ENCODE results near the gene NEK4. TPM values are rescaled to one million over a fixed set of nuclear protein-coding genes. Genes with fewer than 3 reads are reported as not detected.
"Not testable (repeated sequence)": the region's sequence is repeated elsewhere in the genome, so short reads cannot be mapped to it uniquely, and the experiment has no call there.

Gene NEK4
- total RNA-seq, 1 donor from 2014 or later: 18.5 TPM

DNA sequence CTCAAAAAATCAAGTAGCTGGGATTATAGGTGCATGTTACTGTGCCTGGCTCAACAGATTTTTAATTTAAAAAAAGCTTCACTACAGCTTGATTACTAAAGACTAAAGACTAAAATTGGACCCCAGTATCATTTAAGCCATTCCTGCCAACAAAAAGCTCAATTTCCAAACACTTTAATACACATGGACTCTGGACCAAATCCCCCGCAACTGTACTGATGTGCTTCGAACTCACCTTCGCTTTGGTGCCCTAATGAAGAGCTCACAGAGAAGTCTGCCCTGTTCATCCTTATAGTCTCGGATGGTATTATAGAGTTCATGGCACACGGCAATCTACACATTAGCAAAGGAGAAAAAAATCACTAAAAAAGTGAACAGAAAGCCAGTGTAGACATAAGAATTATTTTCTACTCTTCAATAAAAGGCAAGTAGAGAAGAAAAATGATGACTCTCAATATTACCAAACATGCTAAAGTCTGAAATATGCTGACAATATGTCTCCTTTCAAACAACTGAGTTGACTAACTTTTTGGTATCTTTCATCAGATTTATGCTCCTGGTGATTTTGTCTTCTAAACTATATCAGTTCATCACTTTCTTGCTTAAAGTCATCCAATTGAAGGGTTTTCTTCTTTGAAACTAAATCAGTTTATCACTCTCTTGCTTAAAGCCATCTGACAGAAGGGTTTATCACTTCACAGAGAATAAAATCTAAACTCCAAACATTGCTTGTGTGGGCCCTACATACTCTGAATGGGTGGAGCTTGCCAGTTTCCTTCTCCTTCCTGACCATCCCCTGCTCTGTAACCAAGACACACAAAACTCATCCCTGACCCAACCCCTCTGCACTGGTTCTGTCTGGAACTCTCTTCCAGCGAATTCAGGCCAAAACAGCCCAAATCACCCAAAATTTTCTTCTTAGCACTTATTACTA lies 92.2 kb downstream of the NEK4 start:
- DNase-seq (ENCODE audit: low read depth): no peak
- Histone ChIP-seq H3K4me3 (ENCODE audit: low read depth, low read length) (no peak overlapping the region), H3K36me3 (ENCODE audit: control insufficient read depth, insufficient read depth, low read length) (peaks cover 5% of the 10 kb centered on the region), H3K27me3 (ENCODE audit: control insufficient read depth, insufficient read depth, low read length) (no peaks in the 10 kb centered on the region)
- TF ChIP-seq, protein P1, sequence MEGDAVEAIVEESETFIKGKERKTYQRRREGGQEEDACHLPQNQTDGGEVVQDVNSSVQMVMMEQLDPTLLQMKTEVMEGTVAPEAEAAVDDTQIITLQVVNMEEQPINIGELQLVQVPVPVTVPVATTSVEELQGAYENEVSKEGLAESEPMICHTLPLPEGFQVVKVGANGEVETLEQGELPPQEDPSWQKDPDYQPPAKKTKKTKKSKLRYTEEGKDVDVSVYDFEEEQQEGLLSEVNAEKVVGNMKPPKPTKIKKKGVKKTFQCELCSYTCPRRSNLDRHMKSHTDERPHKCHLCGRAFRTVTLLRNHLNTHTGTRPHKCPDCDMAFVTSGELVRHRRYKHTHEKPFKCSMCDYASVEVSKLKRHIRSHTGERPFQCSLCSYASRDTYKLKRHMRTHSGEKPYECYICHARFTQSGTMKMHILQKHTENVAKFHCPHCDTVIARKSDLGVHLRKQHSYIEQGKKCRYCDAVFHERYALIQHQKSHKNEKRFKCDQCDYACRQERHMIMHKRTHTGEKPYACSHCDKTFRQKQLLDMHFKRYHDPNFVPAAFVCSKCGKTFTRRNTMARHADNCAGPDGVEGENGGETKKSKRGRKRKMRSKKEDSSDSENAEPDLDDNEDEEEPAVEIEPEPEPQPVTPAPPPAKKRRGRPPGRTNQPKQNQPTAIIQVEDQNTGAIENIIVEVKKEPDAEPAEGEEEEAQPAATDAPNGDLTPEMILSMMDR (IDR thresholded peaks at IDR 0.05; ENCODE audit: insufficient read depth, low read length, poor library complexity, severe bottlenecking): no peak

DNA sequence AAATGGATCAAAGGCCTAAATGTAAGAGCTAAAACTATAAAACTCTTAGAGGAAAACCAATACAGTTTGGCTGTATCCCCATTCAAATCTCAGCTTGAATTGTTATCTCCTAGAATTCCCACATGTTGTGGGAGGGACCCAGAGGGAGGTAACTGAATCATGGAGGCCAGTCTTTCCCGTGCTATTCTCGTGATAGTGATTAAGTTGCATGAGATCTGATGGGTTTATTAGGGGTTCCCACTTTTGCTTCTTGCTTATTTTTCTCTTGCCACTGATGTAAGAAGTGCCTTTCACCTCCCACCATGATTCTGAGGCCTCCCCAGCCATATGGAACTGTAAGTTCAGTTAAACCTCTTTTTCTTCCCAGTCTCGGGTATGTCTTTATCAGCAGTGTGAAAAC lies 94.5 kb downstream of the NEK4 start:
- not testable (repeated sequence) for H3K36me3 ChIP-seq (ENCODE audit: control insufficient read depth, insufficient read depth, low read length); H3K27me3 ChIP-seq (ENCODE audit: control insufficient read depth, insufficient read depth, low read length); DNase-seq (ENCODE audit: low read depth); H3K4me3 ChIP-seq (ENCODE audit: low read depth, low read length)

DNA sequence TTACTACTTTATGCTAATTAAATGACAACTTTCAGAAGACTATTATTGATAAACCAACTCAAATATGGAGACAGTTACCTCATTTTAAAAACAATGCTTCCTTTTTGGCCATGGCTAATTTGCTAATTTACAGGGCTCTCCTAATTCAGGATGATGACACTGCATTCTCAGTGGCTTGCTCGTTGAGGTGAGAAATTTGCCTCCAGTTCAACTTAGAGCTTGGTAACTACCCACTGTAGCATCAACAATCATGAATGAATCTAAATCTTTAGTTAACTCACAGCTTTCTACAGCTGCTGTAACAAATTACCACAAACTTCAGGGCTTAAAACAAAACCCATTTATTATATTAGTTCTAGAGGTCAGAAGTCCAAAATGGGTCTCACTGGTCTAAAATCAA lies 99.1 kb downstream of the NEK4 start:
- no peak for DNase-seq (ENCODE audit: low read depth)

DNA sequence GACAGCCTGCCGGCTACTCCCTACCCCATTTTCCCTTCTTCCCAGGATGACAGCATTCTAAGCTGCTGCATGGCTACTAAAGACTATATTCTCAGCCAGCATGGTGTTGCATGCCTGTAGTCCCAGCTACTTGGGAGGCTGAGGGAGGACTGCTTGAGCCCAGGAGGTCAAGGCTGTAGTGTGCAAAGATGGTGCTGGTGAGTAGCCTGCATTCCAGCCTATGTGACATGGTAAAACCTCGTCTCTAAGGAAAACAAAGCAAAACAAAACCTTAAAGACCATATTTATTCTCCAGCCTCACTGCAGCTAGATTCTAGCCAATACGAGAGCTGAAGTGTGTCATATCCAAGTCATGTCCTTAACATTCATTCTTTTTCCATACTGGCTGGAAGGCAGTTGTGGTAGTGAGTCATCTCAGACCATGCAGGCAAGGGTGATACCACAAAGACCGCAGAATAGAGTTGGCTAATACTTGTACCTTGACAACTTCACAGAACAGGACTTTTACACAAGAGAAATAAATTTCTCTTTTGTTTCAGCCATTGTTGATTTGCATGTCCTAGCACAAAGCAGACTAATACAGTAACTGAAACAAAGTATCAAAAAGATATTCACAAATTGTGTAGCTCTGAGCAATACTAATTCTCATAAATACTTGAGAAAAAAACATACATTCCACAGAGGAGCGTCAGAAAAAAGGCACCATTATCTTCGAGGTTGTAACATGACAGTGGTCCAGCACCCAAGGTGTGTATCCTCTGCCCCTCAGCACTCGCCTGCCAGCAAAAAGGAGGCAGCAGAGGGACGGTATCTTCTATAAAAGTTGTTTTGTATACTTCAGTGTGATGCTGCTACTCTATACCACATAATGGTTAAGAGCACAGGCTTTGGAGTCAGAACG lies 99.9 kb downstream of the NEK4 start:
- TF ChIP-seq, protein P1 (IDR thresholded peaks at IDR 0.05; ENCODE audit: insufficient read depth, low read length, poor library complexity, severe bottlenecking): no peak
- H3K36me3 ChIP-seq (ENCODE audit: control insufficient read depth, insufficient read depth, low read length): peaks cover 1% of the 10 kb centered on the region
- DNase-seq (ENCODE audit: low read depth): peak; percentile 100
- H3K27me3 ChIP-seq (ENCODE audit: control insufficient read depth, insufficient read depth, low read length): no peaks in the 10 kb centered on the region
- no peak overlapping the region for H3K4me3 ChIP-seq (ENCODE audit: low read depth, low read length)

More for the DNA sequence above, 99.1 kb downstream of the NEK4 start:
- Histone ChIP-seq H3K36me3 (ENCODE audit: control insufficient read depth, insufficient read depth, low read length) (peaks cover 1% of the 10 kb centered on the region), H3K4me3 (ENCODE audit: low read depth, low read length) (no peak overlapping the region), H3K27me3 (ENCODE audit: control insufficient read depth, insufficient read depth, low read length) (no peaks in the 10 kb centered on the region)
- TF ChIP-seq, protein P1 (IDR thresholded peaks at IDR 0.05; ENCODE audit: insufficient read depth, low read length, poor library complexity, severe bottlenecking): no peak

DNA sequence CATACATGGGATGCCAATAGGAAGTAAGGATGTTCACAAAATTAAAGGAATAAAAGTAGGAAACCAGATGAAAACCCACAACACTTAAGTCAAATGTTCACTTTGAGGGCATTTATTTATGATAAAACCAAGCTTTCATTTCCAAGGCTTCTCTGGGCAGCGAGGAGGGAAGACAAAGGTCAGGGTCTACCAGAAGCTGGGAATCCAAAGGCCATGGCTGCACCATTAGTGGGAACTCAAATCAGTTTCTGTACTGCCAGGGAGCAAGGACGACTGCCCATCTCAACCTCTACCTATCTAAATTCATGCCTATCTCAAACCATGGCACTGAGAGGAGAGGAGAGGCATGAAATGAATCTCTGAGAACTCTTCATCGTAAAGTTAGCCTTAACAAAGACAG lies 107.6 kb downstream of the NEK4 start:
- no peak for DNase-seq (ENCODE audit: low read depth)
- H3K4me3 ChIP-seq (ENCODE audit: low read depth, low read length): no peak overlapping the region
- TF ChIP-seq, protein P1 (IDR thresholded peaks at IDR 0.05; ENCODE audit: insufficient read depth, low read length, poor library complexity, severe bottlenecking): no peak
- no peaks in the 10 kb centered on the region for H3K27me3 ChIP-seq (ENCODE audit: control insufficient read depth, insufficient read depth, low read length)
- H3K36me3 ChIP-seq (ENCODE audit: control insufficient read depth, insufficient read depth, low read length): peaks cover 3% of the 10 kb centered on the region

DNA sequence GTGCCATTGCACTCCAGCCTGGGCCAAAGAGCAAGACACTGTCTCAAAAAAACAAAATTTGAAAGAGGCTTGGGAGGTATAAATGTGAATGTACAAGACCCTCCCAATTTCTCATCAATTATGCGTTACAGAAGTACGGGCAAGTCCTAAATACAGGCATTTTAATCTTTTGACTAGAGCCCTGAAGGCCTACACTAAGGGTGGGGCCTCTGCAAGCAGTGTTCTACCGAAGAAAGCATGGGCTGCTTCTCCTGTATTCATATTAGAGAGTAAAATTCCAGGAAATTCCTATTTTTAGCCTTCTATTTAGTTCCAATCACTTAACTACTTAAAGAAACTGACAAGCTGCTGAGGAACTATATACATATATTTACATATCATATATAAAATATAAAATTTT lies 110.7 kb downstream of the NEK4 start:
- TF ChIP-seq, protein P1 (IDR thresholded peaks at IDR 0.05; ENCODE audit: insufficient read depth, low read length, poor library complexity, severe bottlenecking): no peak
- H3K36me3 ChIP-seq (ENCODE audit: control insufficient read depth, insufficient read depth, low read length): peaks cover 3% of the 10 kb centered on the region
- no peak overlapping the region for H3K4me3 ChIP-seq (ENCODE audit: low read depth, low read length)

More for the DNA sequence above, 110.7 kb downstream of the NEK4 start:
- no peaks in the 10 kb centered on the region for H3K27me3 ChIP-seq (ENCODE audit: control insufficient read depth, insufficient read depth, low read length)
- DNase-seq (ENCODE audit: low read depth): no peak

Measured in kidney epithelial cell (primary cell).